Liver (tissue), 3 donors: Measurements from ENCODE around the gene ARHGEF28.

Experiments used
- EGR1 ChIP-seq, 2 donors: IDR thresholded peaks; 2 replicates each; pipeline ENCODE4 v1.6.1; 2016 to 2018; ENCODE audit warnings: antibody characterized with exemption in 2 of 2, low read depth in 2 of 2
- FOXA1 ChIP-seq: IDR thresholded peaks from 2 replicates; pipeline ENCODE4 v1.6.1; 2016; ENCODE audit warnings: antibody characterized with exemption
- HNF4A ChIP-seq, 2 donors: conservative IDR thresholded peaks; 2 replicates each; pipeline ENCODE4 v1.6.1; 2016; ENCODE audit warnings: antibody characterized with exemption in 2 of 2, mild to moderate bottlenecking in 2 of 2
- JUND ChIP-seq, 2 donors: IDR thresholded peaks; 2 replicates each; pipeline ENCODE4 v1.6.1; 2016; ENCODE audit warnings: antibody characterized with exemption in 2 of 2
- RAD21 ChIP-seq, 2 donors: IDR thresholded peaks; 2 replicates each; pipeline ENCODE4 v1.6.1; 2016; ENCODE audit warnings: antibody characterized with exemption in 2 of 2, mild to moderate bottlenecking in 2 of 2
- RXRA ChIP-seq, 2 donors: IDR thresholded peaks; 2 replicates each; pipeline ENCODE4 v1.6.1; 2017 to 2018; ENCODE audit warnings: antibody characterized with exemption in 2 of 2, mild to moderate bottlenecking in 1 of 2
- SP1 ChIP-seq: IDR thresholded peaks from 2 replicates; pipeline ENCODE4 v1.6.1; 2018; ENCODE audit warnings: antibody characterized with exemption, mild to moderate bottlenecking
- TAF1 ChIP-seq: conservative IDR thresholded peaks from 2 replicates; pipeline ENCODE4 v1.6.1; 2016; ENCODE audit warnings: antibody characterized with exemption, mild to moderate bottlenecking
- YY1 ChIP-seq: IDR thresholded peaks from 2 replicates; pipeline ENCODE4 v1.6.1; 2016; ENCODE audit warnings: antibody characterized with exemption, mild to moderate bottlenecking
- TF ChIP-seq, protein P1 (sequence below): IDR thresholded peaks from 2 replicates; pipeline ENCODE4 v1.6.1; 2016; ENCODE audit warnings: antibody characterized with exemption
- TF ChIP-seq, protein P2 (sequence below): IDR thresholded peaks from 2 replicates; pipeline ENCODE4 v1.6.1; 2016; ENCODE audit warnings: antibody characterized with exemption, mild to moderate bottlenecking
- TF ChIP-seq, protein P3 (sequence below): fragments of 150-350 bp; IDR thresholded peaks from 2 replicates; pipeline ENCODE4 v1.5.1; 2017; ENCODE audit warnings: improper control_type of control experiment, low read depth, low read length; ENCODE audit not compliant: missing input control
- TF ChIP-seq, protein P4 (sequence below): IDR thresholded peaks from 2 replicates; pipeline ENCODE4 v1.6.1; 2016; ENCODE audit warnings: antibody characterized with exemption
- TF ChIP-seq, protein P5 (sequence below): IDR thresholded peaks from 2 replicates; pipeline ENCODE4 v1.6.1; 2016; ENCODE audit warnings: antibody characterized with exemption
- donor health status: healthy.
- donor health status: healthy.

DNA sequence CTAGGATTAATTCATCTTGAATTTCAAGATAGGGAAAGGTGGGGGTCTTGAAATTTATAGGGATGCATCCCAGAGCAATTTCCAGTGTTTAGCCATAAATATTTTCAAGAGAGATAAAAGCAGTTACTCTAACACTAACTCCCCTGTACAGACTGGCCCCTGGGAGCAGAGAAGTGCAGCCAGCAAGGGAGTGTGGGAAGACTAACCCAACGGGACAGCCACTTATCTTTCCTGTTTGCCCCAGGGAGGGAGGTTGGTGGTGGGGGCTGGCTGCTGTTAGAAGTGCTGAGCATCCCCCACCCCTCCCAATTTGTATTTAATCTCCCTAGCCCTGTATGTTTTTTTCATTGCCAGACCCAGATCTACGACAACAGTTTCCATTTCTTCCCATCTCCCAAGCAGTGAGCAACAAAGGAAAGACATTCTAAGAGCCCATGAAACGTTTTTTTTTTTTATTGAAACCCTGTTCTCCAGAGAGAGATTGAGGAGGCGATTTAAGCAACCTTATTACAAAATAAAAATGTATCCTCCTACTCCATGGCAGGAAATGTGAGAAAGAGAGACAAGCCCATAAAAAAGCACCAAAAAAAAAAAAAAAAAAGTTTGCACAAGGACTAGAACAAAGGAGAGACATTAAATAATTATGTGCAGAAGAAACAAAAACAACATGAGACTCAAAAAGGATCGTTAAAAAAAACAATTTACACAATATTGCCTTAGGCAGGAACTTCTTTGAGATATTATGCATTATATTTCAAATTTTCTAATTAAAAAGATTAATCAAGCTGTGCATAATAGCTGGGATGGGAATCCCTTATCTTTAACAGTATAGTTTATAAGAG is 343.4 kb downstream of the ARHGEF28 start:
- TF ChIP-seq YY1 (no peak), JUND (IDR thresholded peaks at IDR 0.05) (no peak), EGR1 (IDR thresholded peaks at IDR 0.05; ENCODE audit: low read depth in 2 of 2) (no peak), RAD21 (IDR thresholded peaks at IDR 0.05) (no peak), FOXA1 (no peak), TAF1 (no peak), SP1 (no peak), HNF4A (conservative IDR thresholded peaks at IDR 0.05) (no peak), RXRA (IDR thresholded peaks at IDR 0.05) (no peak)
- TF ChIP-seq, protein P1, sequence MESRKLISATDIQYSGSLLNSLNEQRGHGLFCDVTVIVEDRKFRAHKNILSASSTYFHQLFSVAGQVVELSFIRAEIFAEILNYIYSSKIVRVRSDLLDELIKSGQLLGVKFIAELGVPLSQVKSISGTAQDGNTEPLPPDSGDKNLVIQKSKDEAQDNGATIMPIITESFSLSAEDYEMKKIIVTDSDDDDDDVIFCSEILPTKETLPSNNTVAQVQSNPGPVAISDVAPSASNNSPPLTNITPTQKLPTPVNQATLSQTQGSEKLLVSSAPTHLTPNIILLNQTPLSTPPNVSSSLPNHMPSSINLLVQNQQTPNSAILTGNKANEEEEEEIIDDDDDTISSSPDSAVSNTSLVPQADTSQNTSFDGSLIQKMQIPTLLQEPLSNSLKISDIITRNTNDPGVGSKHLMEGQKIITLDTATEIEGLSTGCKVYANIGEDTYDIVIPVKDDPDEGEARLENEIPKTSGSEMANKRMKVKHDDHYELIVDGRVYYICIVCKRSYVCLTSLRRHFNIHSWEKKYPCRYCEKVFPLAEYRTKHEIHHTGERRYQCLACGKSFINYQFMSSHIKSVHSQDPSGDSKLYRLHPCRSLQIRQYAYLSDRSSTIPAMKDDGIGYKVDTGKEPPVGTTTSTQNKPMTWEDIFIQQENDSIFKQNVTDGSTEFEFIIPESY, result no peak
- TF ChIP-seq, protein P2, sequence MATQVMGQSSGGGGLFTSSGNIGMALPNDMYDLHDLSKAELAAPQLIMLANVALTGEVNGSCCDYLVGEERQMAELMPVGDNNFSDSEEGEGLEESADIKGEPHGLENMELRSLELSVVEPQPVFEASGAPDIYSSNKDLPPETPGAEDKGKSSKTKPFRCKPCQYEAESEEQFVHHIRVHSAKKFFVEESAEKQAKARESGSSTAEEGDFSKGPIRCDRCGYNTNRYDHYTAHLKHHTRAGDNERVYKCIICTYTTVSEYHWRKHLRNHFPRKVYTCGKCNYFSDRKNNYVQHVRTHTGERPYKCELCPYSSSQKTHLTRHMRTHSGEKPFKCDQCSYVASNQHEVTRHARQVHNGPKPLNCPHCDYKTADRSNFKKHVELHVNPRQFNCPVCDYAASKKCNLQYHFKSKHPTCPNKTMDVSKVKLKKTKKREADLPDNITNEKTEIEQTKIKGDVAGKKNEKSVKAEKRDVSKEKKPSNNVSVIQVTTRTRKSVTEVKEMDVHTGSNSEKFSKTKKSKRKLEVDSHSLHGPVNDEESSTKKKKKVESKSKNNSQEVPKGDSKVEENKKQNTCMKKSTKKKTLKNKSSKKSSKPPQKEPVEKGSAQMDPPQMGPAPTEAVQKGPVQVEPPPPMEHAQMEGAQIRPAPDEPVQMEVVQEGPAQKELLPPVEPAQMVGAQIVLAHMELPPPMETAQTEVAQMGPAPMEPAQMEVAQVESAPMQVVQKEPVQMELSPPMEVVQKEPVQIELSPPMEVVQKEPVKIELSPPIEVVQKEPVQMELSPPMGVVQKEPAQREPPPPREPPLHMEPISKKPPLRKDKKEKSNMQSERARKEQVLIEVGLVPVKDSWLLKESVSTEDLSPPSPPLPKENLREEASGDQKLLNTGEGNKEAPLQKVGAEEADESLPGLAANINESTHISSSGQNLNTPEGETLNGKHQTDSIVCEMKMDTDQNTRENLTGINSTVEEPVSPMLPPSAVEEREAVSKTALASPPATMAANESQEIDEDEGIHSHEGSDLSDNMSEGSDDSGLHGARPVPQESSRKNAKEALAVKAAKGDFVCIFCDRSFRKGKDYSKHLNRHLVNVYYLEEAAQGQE, result no peak
- TF ChIP-seq, protein P3, sequence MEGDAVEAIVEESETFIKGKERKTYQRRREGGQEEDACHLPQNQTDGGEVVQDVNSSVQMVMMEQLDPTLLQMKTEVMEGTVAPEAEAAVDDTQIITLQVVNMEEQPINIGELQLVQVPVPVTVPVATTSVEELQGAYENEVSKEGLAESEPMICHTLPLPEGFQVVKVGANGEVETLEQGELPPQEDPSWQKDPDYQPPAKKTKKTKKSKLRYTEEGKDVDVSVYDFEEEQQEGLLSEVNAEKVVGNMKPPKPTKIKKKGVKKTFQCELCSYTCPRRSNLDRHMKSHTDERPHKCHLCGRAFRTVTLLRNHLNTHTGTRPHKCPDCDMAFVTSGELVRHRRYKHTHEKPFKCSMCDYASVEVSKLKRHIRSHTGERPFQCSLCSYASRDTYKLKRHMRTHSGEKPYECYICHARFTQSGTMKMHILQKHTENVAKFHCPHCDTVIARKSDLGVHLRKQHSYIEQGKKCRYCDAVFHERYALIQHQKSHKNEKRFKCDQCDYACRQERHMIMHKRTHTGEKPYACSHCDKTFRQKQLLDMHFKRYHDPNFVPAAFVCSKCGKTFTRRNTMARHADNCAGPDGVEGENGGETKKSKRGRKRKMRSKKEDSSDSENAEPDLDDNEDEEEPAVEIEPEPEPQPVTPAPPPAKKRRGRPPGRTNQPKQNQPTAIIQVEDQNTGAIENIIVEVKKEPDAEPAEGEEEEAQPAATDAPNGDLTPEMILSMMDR, result no peak
- TF ChIP-seq, protein P4, sequence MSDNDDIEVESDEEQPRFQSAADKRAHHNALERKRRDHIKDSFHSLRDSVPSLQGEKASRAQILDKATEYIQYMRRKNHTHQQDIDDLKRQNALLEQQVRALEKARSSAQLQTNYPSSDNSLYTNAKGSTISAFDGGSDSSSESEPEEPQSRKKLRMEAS, result no peak
- TF ChIP-seq, protein P5, sequence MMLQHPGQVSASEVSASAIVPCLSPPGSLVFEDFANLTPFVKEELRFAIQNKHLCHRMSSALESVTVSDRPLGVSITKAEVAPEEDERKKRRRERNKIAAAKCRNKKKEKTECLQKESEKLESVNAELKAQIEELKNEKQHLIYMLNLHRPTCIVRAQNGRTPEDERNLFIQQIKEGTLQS, result no peak
